HL-60 (cell line): ENCODE measurements around the gene LIPA.

Experiments used
- CTCF ChIP-seq: IDR thresholded peaks from one replicate; pipeline ENCODE4 v1.5.1; 2011; ENCODE audit warnings: low read length, control low read depth, inconsistent platforms; ENCODE audit not compliant: insufficient read depth
- SPI1 ChIP-seq: IDR thresholded peaks from 2 replicates; pipeline ENCODE4 v1.6.1; 2012; ENCODE audit warnings: low read depth, mild to moderate bottlenecking, borderline replicate concordance

DNA sequence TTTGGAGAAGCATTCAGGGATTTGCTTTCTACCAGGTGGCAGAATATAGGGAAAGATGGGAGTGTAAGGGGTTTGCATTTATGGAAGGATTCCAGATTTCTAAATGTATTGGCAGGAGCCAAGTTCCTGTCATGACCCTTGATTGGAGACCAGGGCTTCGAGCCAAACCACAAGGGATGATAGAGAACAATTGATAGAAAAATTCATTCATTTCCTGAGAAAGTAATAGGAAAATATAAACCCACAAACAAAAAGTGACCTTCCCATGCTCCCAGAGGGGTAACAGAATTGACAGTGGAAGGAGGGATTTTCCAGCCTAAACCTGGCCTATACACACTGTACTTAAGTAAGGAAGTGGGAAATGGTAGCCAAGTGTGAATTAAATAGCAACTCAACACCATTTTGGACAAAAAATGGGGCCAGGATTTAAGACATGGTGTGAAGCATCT, 27.9 kb upstream of the LIPA start:
- TF ChIP-seq CTCF (no peak), SPI1 (no peak)
